Ishikawa (cell line): Measurements from ENCODE around the gene SCNN1B.

Experiments
- CEBPB ChIP-seq: IDR thresholded peaks from 2 replicates; pipeline ENCODE4 v1.6.1; 2012
- CREB1 ChIP-seq: IDR thresholded peaks from 2 replicates; pipeline ENCODE4 v1.6.1; 2012; ENCODE audit warnings: low read depth
- EGR1 ChIP-seq: IDR thresholded peaks from 2 replicates; pipeline ENCODE4 v1.6.1; 2012
- EP300 ChIP-seq: IDR thresholded peaks from 2 replicates; pipeline ENCODE4 v1.6.1; 2012; ENCODE audit warnings: borderline replicate concordance
- FOXM1 ChIP-seq: IDR thresholded peaks from 2 replicates; pipeline ENCODE4 v1.6.1; 2012; ENCODE audit warnings: low read depth, borderline replicate concordance
- NFIC ChIP-seq: IDR thresholded peaks from 2 replicates; pipeline ENCODE4 v1.6.1; 2012
- RAD21 ChIP-seq: IDR thresholded peaks from 2 replicates; pipeline ENCODE4 v1.6.1; 2012; ENCODE audit warnings: low read depth
- TAF1 ChIP-seq: IDR thresholded peaks from 2 replicates; pipeline ENCODE4 v1.6.1; 2012; ENCODE audit warnings: low read depth, mild to moderate bottlenecking
- TCF12 ChIP-seq: IDR thresholded peaks from 2 replicates; pipeline ENCODE4 v1.6.1; 2012; ENCODE audit warnings: low read depth
- TEAD4 ChIP-seq: IDR thresholded peaks from 2 replicates; pipeline ENCODE4 v1.6.1; 2012
- YY1 ChIP-seq: IDR thresholded peaks from 2 replicates; pipeline ENCODE4 v1.6.1; 2012; ENCODE audit warnings: low read depth
- ZBTB7A ChIP-seq: IDR thresholded peaks from 2 replicates; pipeline ENCODE4 v1.6.1; 2012; ENCODE audit warnings: low read depth
- TF ChIP-seq, protein P1 (sequence below): IDR thresholded peaks from 2 replicates; pipeline ENCODE4 v1.6.1; 2012
- TF ChIP-seq, protein P2 (sequence below): IDR thresholded peaks from 2 replicates; pipeline ENCODE4 v1.6.1; 2012
- TF ChIP-seq, protein P3 (sequence below): IDR thresholded peaks from 2 replicates; pipeline ENCODE4 v1.6.1; 2012; ENCODE audit warnings: low read depth, mild to moderate bottlenecking

The SCNN1B gene

DNA sequence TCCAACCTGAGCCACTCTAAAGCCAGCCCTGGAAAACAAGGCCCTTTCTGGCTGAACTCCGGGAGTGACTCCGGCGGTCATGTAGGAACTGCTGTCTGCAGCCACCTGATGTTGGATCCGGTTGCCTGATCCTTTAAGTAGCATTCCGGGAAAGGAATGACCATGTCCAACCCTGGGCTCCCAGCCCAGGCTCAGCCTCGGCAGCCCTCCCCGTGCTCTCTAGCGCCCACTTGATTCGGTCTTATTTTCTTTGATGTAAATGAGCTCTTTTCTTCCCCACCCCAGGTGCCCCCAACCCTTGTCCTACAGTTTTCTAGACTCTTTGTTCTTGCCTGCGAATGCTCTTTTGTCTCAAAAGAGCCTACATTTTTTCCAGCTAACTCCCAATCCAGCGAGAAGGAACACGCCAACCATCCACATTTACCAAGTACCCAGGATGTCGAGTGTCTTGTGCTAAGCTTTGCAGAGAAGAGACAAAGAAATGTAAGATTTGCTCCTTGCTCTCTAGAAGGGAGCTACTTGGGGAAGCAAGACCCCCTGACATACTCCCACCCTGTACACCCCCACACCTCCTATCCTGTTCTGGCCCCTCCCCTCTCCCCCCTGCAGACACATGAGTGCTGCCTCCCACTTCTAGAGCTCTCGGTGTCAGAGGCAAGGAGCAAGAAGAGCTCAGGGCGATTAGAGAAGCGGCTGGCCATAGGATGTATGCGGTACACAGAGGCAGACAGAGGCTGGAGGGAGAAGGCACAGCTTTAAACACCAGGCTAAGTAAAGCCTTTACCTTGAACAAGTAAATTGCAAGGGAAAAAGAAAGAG lies 97.1 kb downstream of the SCNN1B start:
- TF ChIP-seq, protein P1, sequence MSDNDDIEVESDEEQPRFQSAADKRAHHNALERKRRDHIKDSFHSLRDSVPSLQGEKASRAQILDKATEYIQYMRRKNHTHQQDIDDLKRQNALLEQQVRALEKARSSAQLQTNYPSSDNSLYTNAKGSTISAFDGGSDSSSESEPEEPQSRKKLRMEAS, result no peak
- no peak for TF ChIP-seq RAD21
- TF ChIP-seq EP300, result no peak
- no peak for TF ChIP-seq TCF12
- TF ChIP-seq, protein P2, sequence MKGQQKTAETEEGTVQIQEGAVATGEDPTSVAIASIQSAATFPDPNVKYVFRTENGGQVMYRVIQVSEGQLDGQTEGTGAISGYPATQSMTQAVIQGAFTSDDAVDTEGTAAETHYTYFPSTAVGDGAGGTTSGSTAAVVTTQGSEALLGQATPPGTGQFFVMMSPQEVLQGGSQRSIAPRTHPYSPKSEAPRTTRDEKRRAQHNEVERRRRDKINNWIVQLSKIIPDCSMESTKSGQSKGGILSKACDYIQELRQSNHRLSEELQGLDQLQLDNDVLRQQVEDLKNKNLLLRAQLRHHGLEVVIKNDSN, result no peak

DNA sequence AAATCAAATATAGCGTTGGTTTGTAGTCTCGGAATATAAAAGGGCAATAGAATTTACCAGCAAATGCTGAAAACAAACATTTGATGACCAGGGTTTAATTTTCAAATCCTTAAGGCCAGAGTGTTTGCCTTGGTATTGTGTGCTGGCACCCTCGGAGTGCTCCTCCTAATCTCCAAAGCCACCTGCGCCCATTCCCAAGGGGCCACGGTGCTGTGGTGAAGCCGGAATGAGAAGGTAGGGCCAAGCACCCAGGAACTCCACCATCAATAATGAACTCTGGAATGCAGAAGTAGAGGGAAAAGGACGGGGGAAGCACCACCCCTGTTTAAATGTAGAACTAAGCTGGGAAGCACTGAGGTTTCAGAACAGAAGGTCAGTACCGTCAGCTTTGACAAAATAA lies 99.0 kb downstream of the SCNN1B start:
- TF ChIP-seq ZBTB7A (no peak), FOXM1 (no peak), CREB1 (no peak), TEAD4 (no peak)
- TF ChIP-seq, protein P1, result no peak

DNA sequence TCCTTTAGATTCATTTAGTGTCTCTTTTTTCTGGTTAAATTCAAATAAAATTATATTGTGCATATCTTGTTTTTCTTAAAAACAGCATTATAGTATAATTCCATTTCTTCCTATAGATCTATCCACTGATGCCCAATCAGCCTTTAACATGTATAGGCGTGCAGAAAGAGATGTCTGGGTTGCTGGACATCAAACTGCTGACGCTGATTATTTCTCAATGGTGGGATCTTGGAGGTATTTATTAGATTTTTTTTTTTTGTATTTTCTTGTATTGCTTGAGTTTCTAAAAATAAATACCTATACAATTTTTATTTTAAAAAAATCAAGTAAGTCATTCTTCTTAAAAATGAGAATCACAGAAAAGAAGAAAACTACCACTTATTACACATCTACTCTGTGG lies 100.0 kb downstream of the SCNN1B start:
- TF ChIP-seq EGR1 (no peak), ZBTB7A (no peak), TCF12 (no peak), YY1 (no peak), CEBPB (no peak), TEAD4 (no peak), CREB1 (no peak), FOXM1 (no peak), TAF1 (no peak), NFIC (no peak), EP300 (no peak), RAD21 (no peak)
- TF ChIP-seq, protein P1, result no peak
- TF ChIP-seq, protein P3, sequence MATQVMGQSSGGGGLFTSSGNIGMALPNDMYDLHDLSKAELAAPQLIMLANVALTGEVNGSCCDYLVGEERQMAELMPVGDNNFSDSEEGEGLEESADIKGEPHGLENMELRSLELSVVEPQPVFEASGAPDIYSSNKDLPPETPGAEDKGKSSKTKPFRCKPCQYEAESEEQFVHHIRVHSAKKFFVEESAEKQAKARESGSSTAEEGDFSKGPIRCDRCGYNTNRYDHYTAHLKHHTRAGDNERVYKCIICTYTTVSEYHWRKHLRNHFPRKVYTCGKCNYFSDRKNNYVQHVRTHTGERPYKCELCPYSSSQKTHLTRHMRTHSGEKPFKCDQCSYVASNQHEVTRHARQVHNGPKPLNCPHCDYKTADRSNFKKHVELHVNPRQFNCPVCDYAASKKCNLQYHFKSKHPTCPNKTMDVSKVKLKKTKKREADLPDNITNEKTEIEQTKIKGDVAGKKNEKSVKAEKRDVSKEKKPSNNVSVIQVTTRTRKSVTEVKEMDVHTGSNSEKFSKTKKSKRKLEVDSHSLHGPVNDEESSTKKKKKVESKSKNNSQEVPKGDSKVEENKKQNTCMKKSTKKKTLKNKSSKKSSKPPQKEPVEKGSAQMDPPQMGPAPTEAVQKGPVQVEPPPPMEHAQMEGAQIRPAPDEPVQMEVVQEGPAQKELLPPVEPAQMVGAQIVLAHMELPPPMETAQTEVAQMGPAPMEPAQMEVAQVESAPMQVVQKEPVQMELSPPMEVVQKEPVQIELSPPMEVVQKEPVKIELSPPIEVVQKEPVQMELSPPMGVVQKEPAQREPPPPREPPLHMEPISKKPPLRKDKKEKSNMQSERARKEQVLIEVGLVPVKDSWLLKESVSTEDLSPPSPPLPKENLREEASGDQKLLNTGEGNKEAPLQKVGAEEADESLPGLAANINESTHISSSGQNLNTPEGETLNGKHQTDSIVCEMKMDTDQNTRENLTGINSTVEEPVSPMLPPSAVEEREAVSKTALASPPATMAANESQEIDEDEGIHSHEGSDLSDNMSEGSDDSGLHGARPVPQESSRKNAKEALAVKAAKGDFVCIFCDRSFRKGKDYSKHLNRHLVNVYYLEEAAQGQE, result no peak
- TF ChIP-seq, protein P2, result no peak

DNA sequence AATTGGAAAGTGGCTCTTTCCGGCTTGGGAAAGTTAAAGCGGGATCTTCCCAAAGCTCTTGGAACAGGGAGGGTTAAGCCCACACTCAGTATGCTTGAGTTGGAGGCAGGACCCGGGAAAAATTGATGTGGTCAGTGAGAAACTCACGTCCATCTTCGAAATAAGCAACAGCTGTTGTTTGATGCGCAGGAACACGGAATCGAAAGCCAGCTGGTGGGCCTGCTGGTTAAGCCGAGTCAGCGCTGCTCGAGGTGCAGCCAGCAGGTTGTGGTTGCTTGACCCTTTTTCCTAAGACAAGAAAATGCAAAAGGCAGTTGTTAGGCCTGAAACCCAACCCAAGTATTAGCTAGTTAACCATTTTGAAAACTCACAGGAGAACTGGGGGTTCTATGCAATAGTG lies 101.4 kb downstream of the SCNN1B start:
- TF ChIP-seq TAF1 (no peak), EGR1 (no peak), ZBTB7A (no peak), CEBPB (no peak), RAD21 (no peak)
- TF ChIP-seq, protein P2, result no peak

DNA sequence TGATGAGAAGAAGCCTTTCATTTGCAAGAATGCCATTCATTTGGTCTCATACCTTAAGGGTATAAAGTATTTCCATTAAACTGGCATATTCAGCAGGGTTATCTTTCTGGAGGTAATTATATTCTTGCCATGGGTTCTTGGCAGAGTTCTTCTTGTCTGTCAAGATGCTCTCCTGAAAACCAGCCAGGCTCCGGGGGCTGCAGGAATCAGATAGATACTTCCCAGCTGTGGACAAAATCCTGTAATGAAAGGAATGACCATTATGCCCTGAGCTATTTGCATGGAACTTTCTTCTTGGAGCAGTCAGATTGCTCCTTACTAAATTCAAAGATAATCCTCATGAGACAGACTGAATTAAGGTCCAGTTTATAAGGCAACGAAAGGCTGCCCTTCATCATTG lies 103.9 kb downstream of the SCNN1B start:
- TF ChIP-seq EP300 (no peak), ZBTB7A (no peak), YY1 (no peak), NFIC (no peak), TEAD4 (no peak), EGR1 (no peak), TCF12 (no peak), CREB1 (no peak), TAF1 (no peak), CEBPB (no peak), RAD21 (no peak), FOXM1 (no peak)
- TF ChIP-seq, protein P3, result no peak
- TF ChIP-seq, protein P2, result no peak
